Measurements from ENCODE around the gene MED4. TPM values are rescaled to one million over a fixed set of nuclear protein-coding genes. Genes with fewer than 3 reads are reported as not detected.

Gene MED4
- total and polyA plus RNA-seq, 2 of the 8 experiments (the other 6 are each of a cell fraction or from before 2014, with no cell fraction given) = 25.7 to 48.1 TPM

- TF ChIP-seq SAP30 (IDR thresholded peaks at IDR 0.05; ENCODE audit: insufficient read depth, insufficient replicate concordance, low read length) = no peak
- no peak for TF ChIP-seq ATF3 (IDR thresholded peaks at IDR 0.05; ENCODE audit: insufficient read depth, low read depth, low read length)
- peak; percentile 99 for TF ChIP-seq TAF1 (IDR thresholded peaks at IDR 0.05; ENCODE audit: low read depth, low read length)
- no peak for TF ChIP-seq USF2 (IDR thresholded peaks at IDR 0.05; ENCODE audit: low read length)
- 0 out of 2 replicates have a peak, but pooled peaks have one; percentile 24 for TF ChIP-seq GTF2F1 (IDR thresholded peaks at IDR 0.05; ENCODE audit: borderline replicate concordance, low read depth, low read length)
- TF ChIP-seq ASH2L (IDR thresholded peaks at IDR 0.05; ENCODE audit: low read length) = peak; percentile 91
- TF ChIP-seq RBBP5 (IDR thresholded peaks at IDR 0.05; ENCODE audit: borderline replicate concordance, low read depth, low read length) = peak; percentile 69; the same call in 1 of the 2 replicates
- peak; percentile 97 for TF ChIP-seq PHF8 (conservative IDR thresholded peaks at IDR 0.05; ENCODE audit: low read depth, low read length)
- no peak for TF ChIP-seq BCL11A (IDR thresholded peaks at IDR 0.05; ENCODE audit: low read depth in 2 of 2, low read length in 2 of 2)
- TF ChIP-seq SIX5 (IDR thresholded peaks at IDR 0.05; ENCODE audit: low read depth, low read length) = no peak
- no peak for TF ChIP-seq SIRT6 (IDR thresholded peaks at IDR 0.05; ENCODE audit: low read length)
- TF ChIP-seq NANOG (IDR thresholded peaks at IDR 0.05; ENCODE audit: insufficient read depth, low read depth, low read length, poor library complexity, severe bottlenecking) = no peak
- TF ChIP-seq CREB1 (IDR thresholded peaks at IDR 0.05) = peak; percentile 55
- TF ChIP-seq ZNF274 (IDR thresholded peaks at IDR 0.05; ENCODE audit: borderline replicate concordance, extremely low read depth, low read length) = no peak
- TF ChIP-seq BRCA1 (IDR thresholded peaks at IDR 0.05; ENCODE audit: low read depth, low read length) = no peak
- TF ChIP-seq MAX (IDR thresholded peaks at IDR 0.05) = peak; percentile 76
- no peak for TF ChIP-seq SP4 (IDR thresholded peaks at IDR 0.05; ENCODE audit: low read length)
- peak; percentile 67 for TF ChIP-seq JUND (IDR thresholded peaks at IDR 0.05; ENCODE audit: low read length)
- peak; percentile 68; the same call in 1 of the 2 replicates for TF ChIP-seq SP2 (IDR thresholded peaks at IDR 0.05; ENCODE audit: low read length)
- TF ChIP-seq CTBP2 (IDR thresholded peaks at IDR 0.05; ENCODE audit: borderline replicate concordance, insufficient read depth, insufficient read length, low read length) = no peak
- TF ChIP-seq HDAC2 (IDR thresholded peaks at IDR 0.05; ENCODE audit: borderline replicate concordance in 1 of 2, low read depth in 2 of 2, low read length in 2 of 2) = 0 out of 4 replicates have a peak, but pooled peaks of 1 of the 2 experiments have one; percentile 53
- peak; percentile 48 to 55 for TF ChIP-seq RAD21 (IDR thresholded peaks at IDR 0.05 in 1 of 2, conservative IDR thresholded peaks at IDR 0.05 in 1 of 2; ENCODE audit: low read depth in 2 of 2, low read length in 2 of 2)
These were observed at the start of gene MED4 (continued) for GRCh38 chr13:48094781-48095502.
